ENCODE results near the gene SPTBN5. TPM values are rescaled to one million over a fixed set of nuclear protein-coding genes. Genes with fewer than 3 reads are reported as not detected.

The SPTBN5 gene
- total and polyA plus RNA-seq, 12 donors = under 0.01 to 6.8 (median 0.55) TPM

- Histone ChIP-seq H3K27ac (no peak overlapping the region), H3K36me3 (replicated peaks in 1 of 2) (no peaks in the 10 kb centered on the region), H3K4me3 (no peak overlapping the region), H3K4me1 (replicated peaks in 1 of 2) (peaks cover 4 to 8% of the 10 kb centered on the region in 2 donors), H3K27me3 (no peaks in the 10 kb centered on the region), H3K9me3 (replicated peaks in 1 of 3) (no peaks in the 10 kb centered on the region)
- 90 to 97% (median 92%) methylated on average over 4 to 12 of the region's 12 CpGs for WGBS, 4 donors
- no peak for DNase-seq
- no peak for TF ChIP-seq CTCF (IDR thresholded peaks at IDR 0.05)
- no peak for TF ChIP-seq POLR2A (IDR thresholded peaks at IDR 0.05)
- intact Hi-C loops (cut with DNase I) = no loop called here
Observed at GRCh38 chr15:41874736-41875135, 19.1 kb downstream of the SPTBN5 start.

- H3K36me3 ChIP-seq (replicated peaks in 1 of 2) = no peaks in the 10 kb centered on the region
- H3K27ac ChIP-seq = no peak overlapping the region
- no peaks in the 10 kb centered on the region for H3K9me3 ChIP-seq (replicated peaks in 1 of 3)
- no peaks in the 10 kb centered on the region for H3K27me3 ChIP-seq
- intact Hi-C loops (cut with DNase I) = no loop called here
- no peak for DNase-seq
- WGBS, 4 donors = 84 to 100% (median 91%) methylated on average over 3 to 8 of the region's 8 CpGs
- peaks cover 4 to 8% of the 10 kb centered on the region in 2 donors for H3K4me1 ChIP-seq (replicated peaks in 1 of 2)
- TF ChIP-seq POLR2A (IDR thresholded peaks at IDR 0.05) (no peak), CTCF (IDR thresholded peaks at IDR 0.05) (no peak)
- H3K4me3 ChIP-seq = no peak overlapping the region
Observed at GRCh38 chr15:41873711-41874110, 20.1 kb downstream of the SPTBN5 start.

- Histone ChIP-seq H3K4me3 (no peak overlapping the region), H3K36me3 (replicated peaks in 1 of 2) (no peaks in the 10 kb centered on the region), H3K27ac (no peak overlapping the region), H3K27me3 (no peaks in the 10 kb centered on the region), H3K9me3 (replicated peaks in 1 of 3) (no peaks in the 10 kb centered on the region), H3K4me1 (replicated peaks in 1 of 2) (peaks cover 4 to 8% of the 10 kb centered on the region in 2 donors)
- intact Hi-C loops (cut with DNase I) = no loop called here
- WGBS, 4 donors = 90 to 96% (median 96%) methylated on average over 2 to 9 of the region's 9 CpGs
- TF ChIP-seq POLR2A (IDR thresholded peaks at IDR 0.05) (no peak), CTCF (IDR thresholded peaks at IDR 0.05) (no peak)
- no peak for DNase-seq
Observed at GRCh38 chr15:41872166-41872747, 21.6 kb downstream of the SPTBN5 start.

- H3K9me3 ChIP-seq (replicated peaks in 1 of 3) = no peaks in the 10 kb centered on the region
- H3K36me3 ChIP-seq (replicated peaks in 1 of 2) = no peaks in the 10 kb centered on the region
- H3K27me3 ChIP-seq = no peaks in the 10 kb centered on the region
- WGBS, 4 donors = 92 to 97% (median 94%) methylated on average over 7 to 19 of the region's 19 CpGs
- intact Hi-C loops (cut with DNase I) = no loop called here
- no peak overlapping the region for H3K4me3 ChIP-seq
- no peak for DNase-seq
- H3K27ac ChIP-seq = peak overlapping the region in 2 of 5 donors; percentile 44 to 65
- no peak for TF ChIP-seq CTCF (IDR thresholded peaks at IDR 0.05)
- peaks cover 4 to 8% of the 10 kb centered on the region in 2 donors for H3K4me1 ChIP-seq (replicated peaks in 1 of 2)
Observed at GRCh38 chr15:41871175-41871905, 22.5 kb downstream of the SPTBN5 start.
